CD4-positive, alpha-beta T cell treated with Interleukin-15 for 4 hours (primary cell): ENCODE data around the gene STX10.
"Not testable (repeated sequence)": the region's sequence is repeated elsewhere in the genome, so short reads cannot be mapped to it uniquely, and the experiment has no call there.

Experiments
- DNase-seq: peaks from one replicate; pipeline ENCODE4 v3.0.0-alpha.2; 2020; ENCODE audit warnings: low spot score

STX10 gene

GRCh38 chr19:13164343-13165161 lies 14.4 kb upstream of the STX10 start:
- peak; percentile 45 for DNase-seq

- DNase-seq: no peak
These were observed 13.6 kb upstream of the STX10 start for GRCh38 chr19:13163609-13164342.

GRCh38 chr19:13162724-13163608 lies 12.8 kb upstream of the STX10 start:
- peak; percentile 93 for DNase-seq

GRCh38 chr19:13160557-13160956 lies 10.4 kb upstream of the STX10 start:
- DNase-seq: no peak

- no peak for DNase-seq
These were observed 9.5 kb upstream of the STX10 start for GRCh38 chr19:13159713-13160112.

- DNase-seq: peak; percentile 69
These were observed 5.5 kb upstream of the STX10 start for GRCh38 chr19:13155472-13156359.

- peak; percentile 84 for DNase-seq
These were observed 4.8 kb upstream of the STX10 start for GRCh38 chr19:13154911-13155471.

GRCh38 chr19:13154241-13154778 lies 4.1 kb upstream of the STX10 start:
- DNase-seq: no peak

- no peak for DNase-seq
These were observed 3.5 kb upstream of the STX10 start for GRCh38 chr19:13153569-13154240.

GRCh38 chr19:13152974-13153568 lies 2.9 kb upstream of the STX10 start:
- peak; percentile 98 for DNase-seq

- DNase-seq: no peak
These were observed 2.3 kb upstream of the STX10 start for GRCh38 chr19:13152356-13152973.

- DNase-seq: peak; percentile 97
These were observed 1.6 kb upstream of the STX10 start for GRCh38 chr19:13151605-13152355.

GRCh38 chr19:13150931-13151604 lies 893 bp upstream of the STX10 start:
- DNase-seq: no peak

- no peak for DNase-seq
These were observed 468 bp downstream of the STX10 start for GRCh38 chr19:13149628-13150186.

- DNase-seq: not testable (repeated sequence)
These were observed 975 bp downstream of the STX10 start for GRCh38 chr19:13149173-13149627.

- DNase-seq: no peak
These were observed 3.2 kb downstream of the STX10 start for GRCh38 chr19:13146763-13147563.
